HL-60/S4 treated with phorbol 12-myristate 13-acetate at 8.2 ng/mL for 4 days and 3 days (cell line): Measurements from ENCODE around the gene CIRBP.

Experiments used
- in situ Hi-C: fragments of 300-500 bp; cut with MboI; formaldehyde crosslinking; loops from 2 replicates; pipeline ENCODE4 v1.15.0; 2022; ENCODE audit warnings: low sequenced_read_pairs

CIRBP gene

DNA sequence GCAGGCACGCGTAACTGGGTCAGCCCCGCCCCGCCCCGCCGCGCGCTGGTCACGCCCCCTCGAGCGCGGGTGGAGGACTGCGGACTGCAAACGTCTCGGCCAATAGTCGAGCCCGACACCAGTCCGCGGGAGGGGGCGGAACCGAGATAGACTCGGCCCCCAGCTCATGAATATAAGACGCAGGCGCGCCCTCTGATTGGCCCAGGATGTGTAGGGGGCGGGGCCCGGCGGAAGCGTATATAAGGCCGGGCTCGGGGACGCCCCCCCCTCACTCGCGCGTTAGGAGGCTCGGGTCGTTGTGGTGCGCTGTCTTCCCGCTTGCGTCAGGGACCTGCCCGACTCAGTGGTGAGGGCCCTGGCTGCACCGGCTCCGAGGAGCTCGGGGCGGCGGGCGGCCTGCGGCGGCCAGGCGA is at the start of gene CIRBP:
Gene CIRBP (plus strand): TSS at position 268 of the 413 bp plus-strand sequence. CDS start 1,602 bp downstream, outside the sequence.
- in situ Hi-C loops = no loop called here

DNA sequence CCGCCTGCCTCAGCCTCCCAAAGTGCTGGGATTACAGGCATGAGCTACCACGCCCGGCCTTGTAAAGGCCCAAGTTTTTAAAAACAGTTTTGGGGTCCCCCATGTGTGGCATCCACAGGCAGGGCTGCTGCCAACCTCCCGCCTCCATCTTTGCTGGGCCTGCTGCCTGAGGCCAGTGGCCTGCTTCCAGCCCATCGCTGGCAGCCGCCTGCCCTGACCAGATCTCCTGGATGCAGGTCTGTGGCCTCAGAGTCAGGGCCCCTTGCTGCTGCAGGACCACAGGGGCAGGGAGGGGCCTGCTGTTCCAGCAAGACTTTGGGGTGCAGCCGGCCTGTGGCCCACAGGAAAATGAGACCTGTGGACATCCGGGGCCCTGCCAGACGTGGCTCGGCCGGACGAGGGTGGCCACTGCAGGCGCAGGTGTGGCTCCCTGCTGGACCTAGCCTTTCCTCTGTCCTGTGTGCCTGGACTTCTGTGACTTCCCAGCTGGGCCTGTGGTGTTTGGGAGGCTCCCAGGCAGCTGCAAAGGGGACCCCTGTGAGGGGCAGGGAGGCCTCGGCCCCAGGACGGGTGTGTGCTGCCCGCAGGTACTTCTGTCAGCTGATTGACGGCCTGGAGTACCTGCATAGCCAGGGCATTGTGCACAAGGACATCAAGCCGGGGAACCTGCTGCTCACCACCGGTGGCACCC is 49.2 kb upstream of the CIRBP start:
- in situ Hi-C loops = no loop called here

DNA sequence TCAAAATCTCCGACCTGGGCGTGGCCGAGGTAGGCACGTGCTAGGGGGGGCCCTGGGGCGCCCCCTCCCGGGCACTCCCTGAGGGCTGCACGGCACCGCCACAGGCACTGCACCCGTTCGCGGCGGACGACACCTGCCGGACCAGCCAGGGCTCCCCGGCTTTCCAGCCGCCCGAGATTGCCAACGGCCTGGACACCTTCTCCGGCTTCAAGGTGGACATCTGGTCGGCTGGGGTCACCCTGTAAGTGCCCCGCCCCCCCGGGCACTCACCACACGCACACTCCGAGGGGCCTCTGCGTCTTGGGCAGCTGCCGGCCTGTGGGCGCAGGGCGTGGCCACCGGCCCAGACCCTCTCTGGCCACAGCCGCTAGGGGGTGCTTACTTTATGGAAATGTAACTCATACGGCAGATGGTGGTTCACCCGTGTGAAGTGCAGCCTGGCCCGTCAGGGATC is 48.6 kb upstream of the CIRBP start:
- in situ Hi-C loops = no loop called here

DNA sequence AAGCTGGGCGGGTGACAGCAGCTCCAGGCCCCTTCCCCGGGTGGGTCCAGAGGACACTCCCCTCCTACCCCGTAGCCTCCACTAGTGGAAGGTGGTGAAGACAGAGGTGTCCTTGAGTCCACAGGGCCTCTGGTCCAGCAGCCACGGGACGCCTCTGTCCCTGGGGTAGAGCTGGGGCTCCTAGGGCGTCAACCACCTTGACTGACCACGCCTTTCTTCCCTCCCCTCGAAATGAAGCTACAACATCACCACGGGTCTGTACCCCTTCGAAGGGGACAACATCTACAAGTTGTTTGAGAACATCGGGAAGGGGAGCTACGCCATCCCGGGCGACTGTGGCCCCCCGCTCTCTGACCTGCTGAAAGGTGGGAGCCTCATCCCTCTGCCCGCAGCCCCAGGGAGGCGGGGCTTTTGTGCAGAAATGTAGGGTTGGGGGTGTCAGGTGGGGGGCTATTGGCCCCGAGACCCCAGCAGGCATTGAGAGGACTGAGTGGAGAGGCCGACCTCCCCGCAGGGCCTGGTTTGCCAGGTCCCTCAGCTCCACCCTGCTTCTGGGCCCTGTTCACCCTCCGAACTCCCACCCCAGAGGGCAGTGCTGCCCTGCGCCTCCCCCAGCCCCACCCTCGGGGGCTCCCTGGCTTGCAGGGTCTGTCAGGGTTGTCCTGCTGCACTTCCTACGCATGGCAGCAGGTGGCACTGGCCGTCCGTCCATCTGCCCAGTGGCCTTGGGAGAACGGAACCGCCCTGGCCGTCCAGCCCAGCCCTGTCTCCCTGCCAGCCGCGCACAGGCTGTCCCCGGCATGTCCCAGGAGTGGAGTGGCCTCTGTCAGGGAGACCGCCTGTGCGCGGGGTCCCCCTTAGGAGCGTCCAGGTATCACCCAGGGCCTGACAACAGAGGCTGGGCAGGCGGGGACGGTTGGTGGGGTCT is 47.9 kb upstream of the CIRBP start:
- in situ Hi-C loops = no loop called here

DNA sequence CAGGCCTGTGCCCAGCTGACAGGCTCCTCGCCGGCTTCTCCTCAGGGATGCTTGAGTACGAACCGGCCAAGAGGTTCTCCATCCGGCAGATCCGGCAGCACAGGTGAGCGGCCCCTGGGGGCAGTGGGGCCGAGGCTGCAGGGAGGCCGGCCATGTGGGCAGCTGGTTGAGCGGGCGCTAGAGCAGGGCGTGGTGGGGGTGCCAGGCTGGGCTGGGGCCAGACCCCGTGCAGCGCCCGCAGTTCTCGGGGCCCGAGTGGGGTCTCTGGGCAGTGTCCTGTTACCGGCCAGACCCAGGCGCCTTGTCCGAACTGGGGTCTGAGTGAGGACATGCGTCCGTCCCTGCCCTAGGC is 47.3 kb upstream of the CIRBP start:
- in situ Hi-C loops = no loop called here

DNA sequence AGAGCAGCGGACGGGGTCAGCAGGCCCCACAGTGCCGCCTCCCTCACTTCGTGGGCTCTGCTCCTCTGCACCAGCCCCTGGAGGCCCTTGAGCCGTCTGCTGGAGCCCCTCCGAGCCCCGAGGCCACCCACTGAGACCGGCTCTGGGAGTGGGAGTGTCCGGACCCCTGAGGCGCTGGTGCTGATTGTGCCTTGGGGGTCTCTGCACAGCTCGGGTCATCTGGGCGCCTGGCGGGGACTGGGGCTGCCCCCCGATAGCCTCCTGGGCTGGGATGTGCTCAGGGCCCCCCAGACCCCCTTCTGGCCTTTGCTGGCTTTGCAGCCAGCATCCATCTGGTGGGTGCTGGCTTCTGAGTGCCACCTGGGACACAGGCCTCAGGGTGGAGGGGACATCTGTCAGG is 46.7 kb upstream of the CIRBP start:
- in situ Hi-C loops = no loop called here

DNA sequence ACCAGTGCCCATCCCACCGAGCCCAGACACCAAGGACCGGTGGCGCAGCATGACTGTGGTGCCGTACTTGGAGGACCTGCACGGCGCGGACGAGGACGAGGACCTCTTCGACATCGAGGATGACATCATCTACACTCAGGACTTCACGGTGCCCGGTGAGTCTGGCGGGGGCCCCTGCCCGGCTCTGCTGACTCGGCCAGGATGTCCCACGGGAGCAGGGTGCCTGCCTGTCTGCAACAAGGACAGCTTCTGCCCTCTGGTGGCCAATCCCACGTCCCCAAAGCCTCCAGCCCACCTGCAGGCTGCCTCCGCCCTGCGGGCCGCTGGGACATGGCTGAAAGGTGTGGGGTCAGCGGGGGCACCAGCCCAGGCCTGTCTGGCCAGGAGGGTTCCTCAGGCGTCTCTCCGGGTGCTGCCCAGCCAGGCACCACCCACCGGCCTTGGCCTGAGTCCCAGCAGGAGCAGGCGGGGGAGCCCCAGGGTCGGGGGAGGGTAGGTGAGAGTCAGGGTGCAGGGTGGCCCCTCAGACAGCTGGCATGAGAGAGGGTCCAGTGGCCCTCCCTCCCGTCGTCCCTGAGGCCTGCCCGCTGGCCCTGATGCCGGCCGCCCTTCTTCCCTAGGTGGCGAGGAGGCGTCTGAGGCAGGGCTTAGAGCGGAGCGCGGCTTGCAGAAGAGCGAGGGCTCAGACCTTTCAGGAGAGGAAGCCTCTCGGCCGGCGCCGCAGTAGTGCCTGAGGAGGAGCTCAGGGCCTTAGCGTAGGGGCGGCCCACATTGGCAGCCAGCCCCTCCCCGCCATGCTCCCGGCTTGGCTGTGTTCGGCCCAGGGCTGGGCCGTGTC is 45.9 kb upstream of the CIRBP start:
- in situ Hi-C loops = no loop called here

DNA sequence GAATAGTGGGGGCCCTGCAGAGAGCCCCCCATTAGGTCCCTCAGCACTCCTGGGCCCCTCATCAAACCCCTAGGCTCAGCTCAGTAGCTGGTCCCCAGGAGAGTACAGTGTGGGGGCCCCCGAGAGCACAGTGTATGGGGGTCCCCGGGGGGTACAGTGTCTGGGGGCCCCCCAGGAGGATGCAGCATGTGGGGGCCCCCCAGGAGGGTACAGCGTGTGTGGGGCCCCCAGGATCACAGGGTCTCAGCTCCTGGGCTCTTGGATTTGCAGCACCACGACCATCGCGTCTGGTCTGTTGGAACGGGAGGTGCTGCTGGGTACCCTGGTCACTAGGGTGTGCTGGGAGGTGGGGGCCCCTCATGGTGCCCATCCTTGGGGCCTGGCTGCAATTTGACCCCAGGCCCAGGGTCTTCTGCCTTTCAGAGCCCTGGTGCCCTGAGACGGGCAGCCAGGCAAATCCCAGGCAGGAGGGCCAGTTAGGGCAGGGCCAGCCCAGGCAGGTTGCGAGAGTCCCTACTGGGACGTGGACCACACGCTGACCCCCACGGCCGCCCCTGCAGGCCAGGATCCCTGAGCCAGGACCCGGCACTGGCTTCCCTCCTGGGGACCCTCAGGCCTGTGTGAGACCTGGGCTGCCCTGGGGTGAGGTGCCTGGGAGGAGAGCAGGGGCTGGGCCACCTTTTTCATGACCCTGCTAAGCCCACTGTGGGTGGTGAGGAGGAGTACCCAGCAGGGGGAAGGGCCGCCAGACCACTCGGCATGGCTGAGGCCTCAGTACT is 44.9 kb upstream of the CIRBP start:
- in situ Hi-C loops = no loop called here

DNA sequence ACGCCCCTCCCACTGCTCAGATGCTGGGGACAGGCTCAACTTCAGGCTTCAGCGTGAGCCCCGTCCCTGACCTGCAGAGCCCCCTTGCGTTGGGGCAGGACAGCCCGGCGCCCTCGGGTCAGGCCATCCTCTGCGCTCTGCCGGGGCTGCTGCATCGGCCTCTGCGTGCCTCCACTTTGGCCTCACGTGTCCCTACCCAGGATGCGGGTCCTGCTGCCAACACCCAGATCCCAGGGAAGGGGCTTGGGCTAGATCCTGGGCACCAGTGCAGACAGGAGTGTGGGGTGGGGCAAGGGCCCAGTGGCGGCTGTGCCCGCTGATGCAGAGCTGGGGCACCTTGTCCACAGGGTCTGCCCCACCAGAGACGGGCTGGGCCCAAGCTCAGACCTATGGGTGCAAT is 44.3 kb upstream of the CIRBP start:
- in situ Hi-C loops = no loop called here

DNA sequence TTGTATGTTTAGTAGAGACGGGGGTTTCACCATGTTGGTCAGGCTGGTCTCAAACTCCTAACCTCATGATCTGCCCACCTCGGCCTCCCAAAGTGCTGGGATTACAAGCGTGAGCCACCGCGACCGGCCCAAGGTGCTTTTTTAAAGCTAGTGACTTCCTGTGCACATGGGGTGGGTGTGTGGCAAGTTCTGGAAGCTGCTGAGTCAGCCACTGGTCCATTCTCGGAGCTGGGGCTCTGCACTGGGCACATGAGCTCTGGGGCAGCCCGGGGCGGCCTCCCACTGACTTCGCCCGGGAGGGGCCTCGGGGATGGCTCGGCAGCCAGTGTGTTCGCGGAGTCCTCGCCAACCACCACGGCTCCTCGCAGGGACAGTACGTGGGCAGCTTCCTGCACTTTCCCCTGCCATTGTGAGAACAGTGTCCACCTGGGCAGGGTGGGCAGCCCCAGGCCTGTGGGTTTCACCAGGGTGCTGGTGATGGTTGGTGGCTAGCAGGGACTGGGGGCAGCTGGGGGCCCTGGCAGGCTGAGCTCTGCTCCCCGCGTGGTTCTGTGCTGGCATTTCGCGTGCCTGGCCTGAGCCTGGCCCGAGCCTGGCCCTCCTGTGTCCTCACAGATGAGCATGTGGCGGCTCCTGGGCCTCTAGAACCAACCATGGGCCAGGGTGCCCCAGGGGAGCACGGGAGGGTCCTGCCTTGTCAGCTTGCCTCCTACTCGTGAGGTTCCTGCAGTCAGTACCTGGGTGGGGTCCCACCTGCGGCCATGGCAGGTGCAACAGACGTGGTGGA is 43.5 kb upstream of the CIRBP start:
- in situ Hi-C loops = no loop called here

DNA sequence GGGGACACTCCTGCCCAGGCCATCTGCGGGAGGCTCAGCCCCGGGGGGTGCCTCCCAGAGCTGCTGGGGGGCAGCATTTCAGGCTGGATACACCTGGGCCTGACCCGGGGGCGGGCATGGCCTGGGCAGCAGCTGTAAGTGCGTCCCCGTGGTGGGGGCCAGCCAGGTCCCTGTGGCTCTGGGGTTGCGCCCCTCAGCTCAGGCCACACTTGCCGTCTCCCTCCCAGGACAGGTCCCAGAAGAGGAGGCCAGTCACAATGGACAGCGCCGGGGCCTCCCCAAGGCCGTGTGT is 43.0 kb upstream of the CIRBP start:
- in situ Hi-C loops = no loop called here

DNA sequence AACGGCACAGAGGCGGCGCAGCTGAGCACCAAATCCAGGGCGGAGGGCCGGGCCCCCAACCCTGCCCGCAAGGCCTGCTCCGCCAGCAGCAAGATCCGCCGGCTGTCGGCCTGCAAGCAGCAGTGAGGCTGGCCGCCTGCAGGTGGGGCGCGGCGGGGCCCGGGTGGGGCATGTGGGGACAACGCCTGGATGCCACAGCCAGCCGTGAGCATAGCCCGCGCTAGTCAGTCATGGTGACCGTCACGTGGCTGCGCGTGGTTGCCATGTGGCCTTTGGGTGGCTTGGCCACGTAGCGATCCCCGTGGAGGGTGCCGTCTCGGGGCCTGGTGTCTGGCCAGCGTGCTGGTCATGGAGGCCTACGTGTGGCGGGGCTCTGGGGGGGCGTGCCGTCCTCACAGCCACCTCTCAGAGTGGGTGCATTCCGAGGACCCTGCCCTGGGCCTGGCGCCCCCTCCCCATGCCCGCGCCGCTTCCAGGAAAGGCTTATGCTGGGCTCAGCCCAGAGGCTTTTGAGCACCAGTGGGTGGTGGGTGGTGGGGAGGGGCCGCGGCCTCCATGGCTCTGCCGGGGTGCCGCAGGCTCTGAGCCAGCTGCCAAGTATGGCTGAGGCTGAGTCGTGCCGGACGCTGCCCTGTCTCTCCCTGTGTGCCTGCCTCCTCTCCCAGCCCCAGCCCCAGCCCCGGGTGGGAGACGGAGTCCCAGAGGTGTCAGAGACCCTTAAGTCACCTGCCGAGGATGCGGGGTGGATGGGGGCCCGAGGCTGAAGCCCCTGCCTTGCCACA is 42.4 kb upstream of the CIRBP start:
- in situ Hi-C loops = no loop called here

DNA sequence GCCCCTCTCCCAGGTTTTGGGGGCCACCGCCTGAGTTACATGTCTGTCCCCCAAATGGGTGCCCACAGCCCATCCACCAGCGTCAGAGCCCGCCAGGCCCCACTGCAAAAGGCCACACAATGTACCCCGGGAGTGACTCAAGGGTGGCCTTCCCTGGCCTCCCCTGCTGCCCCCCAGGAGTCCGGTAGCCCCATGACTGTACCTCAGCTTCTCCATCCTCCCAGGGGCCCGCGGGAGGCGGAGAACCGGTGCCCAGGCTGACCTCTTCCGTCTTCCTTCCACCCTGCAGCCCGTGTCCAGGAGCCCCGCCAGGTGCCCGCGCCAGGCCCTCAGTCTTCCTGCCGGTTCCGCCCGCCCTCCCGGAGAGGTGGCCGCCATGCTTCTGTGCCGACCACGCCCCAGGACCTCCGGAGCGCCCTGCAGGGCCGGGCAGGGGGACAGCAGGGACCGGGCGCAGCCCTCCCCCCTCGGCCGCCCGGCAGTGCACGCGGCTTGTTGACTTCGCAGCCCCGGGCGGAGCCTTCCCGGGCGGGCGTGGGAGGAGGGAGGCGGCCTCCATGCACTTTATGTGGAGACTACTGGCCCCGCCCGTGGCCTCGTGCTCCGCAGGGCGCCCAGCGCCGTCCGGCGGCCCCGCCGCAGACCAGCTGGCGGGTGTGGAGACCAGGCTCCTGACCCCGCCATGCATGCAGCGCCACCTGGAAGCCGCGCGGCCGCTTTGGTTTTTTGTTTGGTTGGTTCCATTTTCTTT is 41.7 kb upstream of the CIRBP start:
- in situ Hi-C loops = no loop called here

DNA sequence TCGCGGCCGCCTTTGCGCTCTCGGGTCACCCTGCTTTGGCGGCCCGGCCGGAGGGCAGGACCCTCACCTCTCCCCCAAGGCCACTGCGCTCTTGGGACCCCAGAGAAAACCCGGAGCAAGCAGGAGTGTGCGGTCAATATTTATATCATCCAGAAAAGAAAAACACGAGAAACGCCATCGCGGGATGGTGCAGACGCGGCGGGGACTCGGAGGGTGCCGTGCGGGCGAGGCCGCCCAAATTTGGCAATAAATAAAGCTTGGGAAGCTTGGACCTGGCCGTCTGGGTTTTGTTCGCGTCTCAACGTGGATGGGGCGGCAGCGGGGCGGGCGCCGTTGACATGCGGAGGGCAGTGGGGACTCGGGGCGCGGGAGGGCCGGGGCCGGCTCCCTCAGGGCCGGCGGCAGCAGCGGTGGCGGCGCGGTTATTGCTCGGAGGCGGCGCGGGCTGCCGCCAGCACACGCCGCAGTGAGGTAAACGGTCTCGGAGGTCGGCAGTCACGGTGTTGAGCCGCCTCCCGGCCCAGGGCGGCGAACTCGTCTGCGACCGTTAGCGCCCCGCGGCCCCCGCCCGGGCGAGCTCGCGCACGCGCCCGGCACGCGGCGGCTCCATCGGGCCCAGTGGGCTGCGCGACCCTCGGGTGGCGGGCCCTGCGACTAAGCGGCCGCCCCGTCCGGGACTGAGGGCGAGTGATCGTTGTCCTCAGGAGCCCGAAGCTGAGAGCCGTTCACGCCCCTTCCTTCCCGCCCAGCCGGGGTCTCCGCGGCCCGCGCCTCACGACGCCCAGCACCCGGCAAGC is 40.8 kb upstream of the CIRBP start:
- in situ Hi-C loops = no loop called here

DNA sequence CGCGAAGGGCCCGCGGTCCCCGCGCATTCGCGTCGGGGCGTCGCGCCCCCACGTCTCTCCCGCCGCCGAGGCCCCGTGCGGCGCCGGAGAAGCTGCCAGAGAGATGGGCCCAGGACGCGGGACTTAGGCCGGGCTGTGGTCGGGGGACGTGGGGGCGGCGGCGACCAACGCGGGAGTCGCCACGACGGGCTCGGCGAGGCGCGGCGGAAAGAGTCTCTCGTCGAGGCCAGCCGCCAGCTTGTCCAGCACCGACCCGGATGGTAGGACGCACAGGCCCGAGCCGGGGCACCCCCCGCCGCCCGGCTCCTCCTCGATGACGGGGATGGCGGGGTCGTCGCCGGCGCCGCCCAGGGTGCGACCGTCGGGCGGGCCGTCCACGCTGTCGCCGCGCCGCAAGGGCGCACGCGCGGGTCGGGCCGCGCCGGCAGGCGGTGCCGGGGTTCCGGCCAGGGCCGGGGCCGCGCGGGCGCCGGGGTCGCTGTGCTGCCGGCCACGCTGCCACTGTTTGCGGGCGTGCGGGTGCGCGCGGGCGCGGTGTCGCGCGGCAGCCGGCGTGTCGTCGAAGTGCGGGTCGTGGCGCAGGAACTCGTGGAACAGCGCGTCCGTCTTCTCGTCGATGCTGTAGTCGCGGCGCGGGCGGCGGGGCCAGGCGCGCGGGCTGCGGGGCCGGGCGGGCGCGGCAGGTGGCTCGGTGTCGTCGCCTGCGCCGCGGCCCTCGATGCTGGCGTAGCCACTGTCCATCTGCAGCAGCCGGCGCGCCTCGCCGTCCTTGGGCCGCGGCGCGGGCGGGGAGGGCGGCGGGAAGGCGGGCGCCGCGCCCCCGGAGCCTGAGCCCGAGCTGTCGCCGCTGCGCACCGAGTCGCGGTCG is 39.8 kb upstream of the CIRBP start:
- in situ Hi-C loops = no loop called here

DNA sequence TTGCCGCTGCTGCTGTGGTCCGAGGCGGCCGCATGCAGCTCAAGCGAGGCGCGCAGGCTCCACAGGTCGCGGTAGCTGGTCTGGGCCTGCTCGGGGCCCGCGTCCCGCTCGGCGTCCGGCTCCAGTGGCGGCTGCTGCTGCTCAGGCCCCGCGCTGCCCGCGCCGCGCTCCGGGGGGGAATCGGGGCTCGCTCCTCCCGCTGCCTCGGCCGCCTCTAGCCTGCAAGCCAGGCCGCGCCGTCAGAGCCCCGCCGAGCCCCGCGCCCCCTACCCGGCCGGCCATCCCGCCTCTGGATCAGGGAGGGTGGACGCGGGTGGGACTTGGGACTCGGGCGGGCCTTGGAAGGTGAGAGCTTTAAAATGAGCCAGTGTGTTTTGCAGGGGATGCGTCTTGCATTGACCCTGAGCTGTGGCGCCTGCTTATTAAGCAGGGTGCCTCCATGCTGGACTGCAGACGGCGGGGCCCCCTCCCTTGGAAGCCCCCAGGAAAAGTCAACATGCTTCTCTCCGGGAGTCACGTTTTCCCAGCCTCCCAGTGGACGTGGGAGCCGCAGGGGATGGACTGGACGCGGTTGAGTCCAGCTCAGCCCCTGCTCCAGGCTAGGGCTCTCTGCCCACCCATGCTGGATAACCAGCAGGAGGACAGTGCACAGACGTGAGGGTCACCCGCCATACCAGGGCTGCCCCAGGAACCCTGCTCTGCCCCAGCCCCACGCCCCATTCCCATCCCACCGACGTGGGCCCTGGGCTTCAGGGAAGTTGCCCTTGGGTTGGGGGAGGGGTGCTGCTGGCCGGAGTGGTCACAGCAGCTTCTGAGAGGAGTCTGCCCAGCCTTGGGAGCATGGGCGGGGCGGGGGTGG is 39.0 kb upstream of the CIRBP start:
- in situ Hi-C loops = no loop called here
